ENCODE data around the gene CHEK2. TPM values are rescaled to one million over a fixed set of nuclear protein-coding genes. Genes with fewer than 3 reads are reported as not detected.

Gene CHEK2
- total RNA-seq (1 to 10 TPM; 5.1 to 10.0 (median 7.1) TPM), total RNA-seq (1.5 to 10.0 (median 6.0) reads per million in 29 experiments)
- total RNA-seq (2013), result 6.9 TPM

DNA sequence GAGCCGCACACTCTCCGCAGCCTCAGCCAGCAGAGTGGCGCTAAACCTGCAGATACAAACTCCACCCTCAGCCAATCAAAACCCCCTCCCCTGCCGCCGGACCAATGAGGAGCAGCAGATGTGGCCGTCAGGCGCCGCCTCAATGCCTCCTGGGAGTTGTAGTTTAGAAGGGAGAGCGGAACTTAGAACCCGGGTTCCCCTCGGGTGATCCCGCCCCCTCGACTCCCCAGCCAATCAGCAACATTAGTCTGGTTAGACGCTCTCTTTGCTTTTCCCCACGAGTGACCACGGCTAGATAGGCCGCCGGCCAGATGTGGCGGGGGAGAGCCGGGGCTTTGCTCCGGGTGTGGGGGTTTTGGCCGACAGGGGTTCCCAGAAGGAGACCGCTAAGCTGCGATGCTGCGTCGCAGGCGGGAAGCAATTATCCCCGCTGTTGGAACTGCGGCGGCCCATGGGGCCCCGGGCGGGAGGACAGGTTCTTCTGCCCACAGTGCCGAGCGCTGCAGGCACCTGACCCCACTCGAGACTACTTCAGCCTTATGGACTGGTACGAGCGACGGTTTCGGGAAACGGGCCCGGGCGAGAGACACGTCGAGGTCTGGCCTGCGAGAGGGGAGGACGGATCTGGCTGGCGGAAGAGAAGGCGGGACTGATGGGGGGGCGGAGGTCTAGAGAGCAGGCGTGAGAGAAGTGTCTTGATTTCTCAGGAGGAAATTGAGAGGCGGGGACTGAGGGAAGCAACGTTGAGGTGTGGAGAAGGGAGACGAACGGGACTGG lies at the start of gene CHEK2, which contains the start of gene HSCB:
Gene CHEK2, minus strand, starts transcription at position 36 of the 777 bp plus-strand sequence. CDS start 7,099 bp downstream, outside the sequence.
Gene HSCB, plus strand, starts transcription at position 255 of the 777 bp plus-strand sequence. Its CDS starts 57 bp downstream, at position 312.
- H3K4me1 Mint-ChIP-seq, result peaks cover 26 to 39% (median 29%) of the 10 kb centered on the region in 3 donors
- Histone ChIP-seq H3K27me3 (replicated peaks in 1 of 2; ENCODE audit: control insufficient read depth in 2 of 2, extremely low read depth in 1 of 2, insufficient read depth in 2 of 2, low read length in 1 of 2) (no peaks in the 10 kb centered on the region), H3K4me3 (ENCODE audit: control insufficient read depth in 1 of 2, extremely low read depth in 1 of 2, low read length in 1 of 2) (peak within 1 kb of the TSS; percentile 93 to 95), H3K36me3 (ENCODE audit: control insufficient read depth in 2 of 2, extremely low read depth in 1 of 2, insufficient read depth in 1 of 2, low read length in 1 of 2) (peaks cover 7 to 22% of the 10 kb centered on the region in 2 donors), H3K27ac (ENCODE audit: low read length) (peak within 1 kb of the TSS; percentile 88), H3K9me3 (no peaks in the 10 kb centered on the region), H3K4me1 (ENCODE audit: control insufficient read depth in 1 of 2, extremely low read depth in 1 of 2, insufficient read depth in 2 of 2, low read length in 2 of 2) (peaks cover 8 to 18% of the 10 kb centered on the region in 2 experiments)
- H3K27me3 Mint-ChIP-seq, result no peaks in the 10 kb centered on the region
- WGBS (ENCODE audit: insufficient coverage), result under 1% methylated on average over 37 of the region's 54 CpGs
- ChIA-PET POLR2A (no interaction called here), CTCF (interaction anchor here (0.8 to 1.0 kb wide), 2 partner anchors 87 to 298 kb away, joined by 3 to 5 read pairs; no protein-coding TSS in a partner anchor)
- peak within 1 kb of the TSS; percentile 87 to 94 (median 93) for H3K4me3 Mint-ChIP-seq
- no peaks in the 10 kb centered on the region for H3K9me3 Mint-ChIP-seq
- peak within 1 kb of the TSS; percentile 93 to 94 for H3K27ac Mint-ChIP-seq
- peaks cover 11% of the 10 kb centered on the region for H3K36me3 Mint-ChIP-seq
- peak; percentile 88 to 99 (median 96) for DNase-seq
- peak; percentile 92 to 95 (median 94) for ATAC-seq (replicated peaks in 1 of 4)

- DNase-seq, result no peak
- CTCF ChIA-PET, result interaction anchor here (0.6 to 5.1 kb wide), 6 partner anchors 9 to 42 kb away, joined by 3 to 42 read pairs (median 6); partner anchors contain the start of gene XBP1 (in 1 of the 2)
- peak overlapping the region; percentile 8 for H3K27ac ChIP-seq (ENCODE audit: low read length)
- POLR2A ChIA-PET, result no interaction called here
- H3K9me3 ChIP-seq, result no peaks in the 10 kb centered on the region
- no peaks in the 10 kb centered on the region for H3K27me3 Mint-ChIP-seq
- peaks cover 40% of the 10 kb centered on the region for H3K36me3 Mint-ChIP-seq
- no peak for ATAC-seq (replicated peaks in 1 of 4)
- H3K36me3 ChIP-seq (ENCODE audit: control insufficient read depth in 2 of 2, extremely low read depth in 1 of 2, insufficient read depth in 1 of 2, low read length in 1 of 2), result peaks cover 10 to 39% of the 10 kb centered on the region in 2 donors
- peaks cover 55 to 62% (median 56%) of the 10 kb centered on the region in 3 donors for H3K4me1 Mint-ChIP-seq
- H3K4me3 Mint-ChIP-seq, result peak overlapping the region in 1 of 3 donors; percentile 55
- no peaks in the 10 kb centered on the region for H3K27me3 ChIP-seq (replicated peaks in 1 of 2; ENCODE audit: control insufficient read depth in 2 of 2, extremely low read depth in 1 of 2, insufficient read depth in 2 of 2, low read length in 1 of 2)
- no peaks in the 10 kb centered on the region for H3K9me3 Mint-ChIP-seq
- WGBS (ENCODE audit: insufficient coverage), result 100% methylated on average over 3 of the region's 5 CpGs
- peaks cover 6 to 41% of the 10 kb centered on the region in 2 experiments for H3K4me1 ChIP-seq (ENCODE audit: control insufficient read depth in 1 of 2, extremely low read depth in 1 of 2, insufficient read depth in 2 of 2, low read length in 2 of 2)
- H3K4me3 ChIP-seq (ENCODE audit: control insufficient read depth in 1 of 2, extremely low read depth in 1 of 2, low read length in 1 of 2), result no peak overlapping the region
- H3K27ac Mint-ChIP-seq, result peak overlapping the region; percentile 23 to 31
These were observed 49.5 kb upstream of the CHEK2 start for GRCh38 chr22:28791124-28791523.

GRCh38 chr22:28788601-28789000 lies 47.0 kb upstream of the CHEK2 start:
- Histone ChIP-seq H3K36me3 (ENCODE audit: control insufficient read depth in 2 of 2, extremely low read depth in 1 of 2, insufficient read depth in 1 of 2, low read length in 1 of 2) (peaks cover 5 to 36% of the 10 kb centered on the region in 2 donors), H3K9me3 (no peaks in the 10 kb centered on the region), H3K4me1 (ENCODE audit: control insufficient read depth in 1 of 2, extremely low read depth in 1 of 2, insufficient read depth in 2 of 2, low read length in 2 of 2) (peaks cover 6 to 31% of the 10 kb centered on the region in 2 experiments), H3K27me3 (replicated peaks in 1 of 2; ENCODE audit: control insufficient read depth in 2 of 2, extremely low read depth in 1 of 2, insufficient read depth in 2 of 2, low read length in 1 of 2) (no peaks in the 10 kb centered on the region), H3K27ac (ENCODE audit: low read length) (no peak overlapping the region), H3K4me3 (ENCODE audit: control insufficient read depth in 1 of 2, extremely low read depth in 1 of 2, low read length in 1 of 2) (no peak overlapping the region)
- Mint-ChIP-seq H3K36me3 (peaks cover 34% of the 10 kb centered on the region), H3K27me3 (no peaks in the 10 kb centered on the region), H3K4me1 (peaks cover 32 to 37% (median 34%) of the 10 kb centered on the region in 3 donors), H3K4me3 (no peak overlapping the region), H3K27ac (peak overlapping the region in 1 of 2 donors; percentile 55), H3K9me3 (no peaks in the 10 kb centered on the region)
- 67% methylated on average over 1 of the region's 3 CpGs for WGBS (ENCODE audit: insufficient coverage)
- ATAC-seq (replicated peaks in 1 of 4) (no peak), DNase-seq (no peak)
- CTCF ChIA-PET, result interaction anchor here (0.5 to 5.1 kb wide), 6 partner anchors 12 to 250 kb away, joined by 3 to 42 read pairs (median 4); no protein-coding TSS in a partner anchor
- POLR2A ChIA-PET, result interaction anchor here in 1 of 2 donors (0.5 kb wide), 1 partner anchor 20 kb away, joined by 4 read pairs; no protein-coding TSS in a partner anchor

DNA sequence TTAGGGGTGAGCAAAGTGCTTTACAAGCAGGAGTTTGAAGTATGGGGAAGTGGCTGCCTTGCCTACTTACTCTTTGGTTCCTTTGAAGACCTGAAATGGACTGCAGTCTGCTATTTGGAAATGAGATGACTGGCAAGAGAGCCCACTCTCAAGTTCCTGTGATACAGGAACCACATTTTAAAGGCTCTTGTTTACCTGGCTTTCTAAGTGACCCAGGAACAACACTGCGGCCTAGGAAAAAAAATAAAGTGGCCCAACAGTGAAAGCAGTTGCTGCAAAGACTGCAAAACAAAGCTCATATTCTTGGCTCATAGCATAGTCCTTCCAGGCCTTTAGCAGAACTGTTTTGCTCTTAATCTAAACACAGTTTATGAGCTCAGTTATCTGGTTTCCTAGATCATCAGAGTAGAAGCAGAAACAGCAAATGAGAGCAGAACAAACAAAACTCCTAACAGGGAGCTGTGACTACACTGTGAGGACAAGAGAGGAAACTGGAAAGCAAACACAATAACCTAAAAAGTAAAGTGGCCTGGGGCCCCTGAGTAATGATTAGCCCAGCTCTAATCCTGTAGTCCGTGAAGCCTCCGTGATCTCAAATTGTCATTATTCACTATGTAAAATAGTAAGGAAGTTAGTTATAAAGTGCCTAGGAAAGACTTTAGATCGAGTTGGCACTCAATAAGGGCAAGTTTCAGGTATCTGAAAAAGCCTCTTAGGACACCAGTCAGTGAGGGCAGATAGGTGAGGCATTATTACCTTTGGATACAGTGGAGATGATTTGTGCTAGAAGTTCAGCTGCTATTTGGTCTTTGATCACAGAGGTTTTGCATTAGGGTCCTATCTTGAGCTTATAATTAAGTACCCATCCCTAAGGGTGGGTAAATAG lies 42.4 kb upstream of the CHEK2 start:
- POLR2A ChIA-PET, result interaction anchor here (0.7 to 0.9 kb wide), 3 partner anchors 11 to 13 kb away, joined by 3 read pairs; partner anchors contain the start of gene CCDC117 (in 1 of the 2)
- Histone ChIP-seq H3K36me3 (ENCODE audit: control insufficient read depth in 2 of 2, extremely low read depth in 1 of 2, insufficient read depth in 1 of 2, low read length in 1 of 2) (peaks cover 5 to 64% of the 10 kb centered on the region in 2 donors), H3K27ac (ENCODE audit: low read length) (no peak overlapping the region), H3K27me3 (replicated peaks in 1 of 2; ENCODE audit: control insufficient read depth in 2 of 2, extremely low read depth in 1 of 2, insufficient read depth in 2 of 2, low read length in 1 of 2) (no peaks in the 10 kb centered on the region), H3K9me3 (no peaks in the 10 kb centered on the region), H3K4me3 (ENCODE audit: control insufficient read depth in 1 of 2, extremely low read depth in 1 of 2, low read length in 1 of 2) (no peak overlapping the region), H3K4me1 (ENCODE audit: control insufficient read depth in 1 of 2, extremely low read depth in 1 of 2, insufficient read depth in 2 of 2, low read length in 2 of 2) (no peaks in the 10 kb centered on the region)
- 79% methylated on average over 2 of the region's 4 CpGs for WGBS (ENCODE audit: insufficient coverage)
- ATAC-seq (replicated peaks in 1 of 4) (no peak), DNase-seq (no peak)
- Mint-ChIP-seq H3K27me3 (no peaks in the 10 kb centered on the region), H3K36me3 (peaks cover 39% of the 10 kb centered on the region), H3K27ac (peak overlapping the region in 1 of 2 donors; percentile 34), H3K4me1 (peaks cover 0 to 20% (median 17%) of the 10 kb centered on the region in 3 donors), H3K9me3 (no peaks in the 10 kb centered on the region), H3K4me3 (no peak overlapping the region)
- CTCF ChIA-PET, result interaction anchor here (0.6 to 0.8 kb wide), 5 partner anchors 9 to 256 kb away, joined by 3 to 4 read pairs (median 3); partner anchors contain the start of gene CCDC117 (in 1 of the 2)

DNA sequence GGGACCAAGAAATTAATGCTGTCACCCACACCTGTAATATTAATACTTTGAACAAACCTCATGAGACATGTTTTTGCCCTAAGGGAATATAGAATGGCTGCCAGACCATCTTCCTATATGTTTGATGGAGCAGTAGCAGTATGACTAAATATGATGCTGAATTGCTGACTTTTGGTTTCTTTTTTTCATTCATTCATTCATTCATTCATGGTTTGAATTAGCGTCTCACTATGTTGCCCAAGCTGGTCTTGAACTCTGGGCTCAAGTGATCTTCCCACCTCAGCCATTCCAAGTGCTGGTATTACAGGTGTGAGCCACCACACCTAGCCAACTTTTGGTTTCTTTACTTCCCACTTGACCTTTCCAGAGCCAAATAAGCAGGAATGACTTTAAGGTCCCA lies 38.7 kb upstream of the CHEK2 start:
- peaks cover 3 to 17% of the 10 kb centered on the region in 2 experiments for H3K4me1 ChIP-seq (ENCODE audit: control insufficient read depth in 1 of 2, extremely low read depth in 1 of 2, insufficient read depth in 2 of 2, low read length in 2 of 2)
- 75% methylated on average over 1 of the region's 1 CpG for WGBS (ENCODE audit: insufficient coverage)
- ChIA-PET CTCF (interaction anchor here in 1 of 2 donors (0.6 kb wide), 1 partner anchor 7 kb away, joined by 3 read pairs; no protein-coding TSS in a partner anchor), POLR2A (no interaction called here)
- Mint-ChIP-seq H3K4me1 (peaks cover 21 to 42% (median 38%) of the 10 kb centered on the region in 3 donors), H3K27ac (no peak overlapping the region), H3K36me3 (peaks cover 24% of the 10 kb centered on the region), H3K9me3 (no peaks in the 10 kb centered on the region), H3K27me3 (no peaks in the 10 kb centered on the region), H3K4me3 (no peak overlapping the region)
- peaks cover 4 to 59% of the 10 kb centered on the region in 2 donors for H3K36me3 ChIP-seq (ENCODE audit: control insufficient read depth in 2 of 2, extremely low read depth in 1 of 2, insufficient read depth in 1 of 2, low read length in 1 of 2)
- no peak overlapping the region for H3K4me3 ChIP-seq (ENCODE audit: control insufficient read depth in 1 of 2, extremely low read depth in 1 of 2, low read length in 1 of 2)
- no peak overlapping the region for H3K27ac ChIP-seq (ENCODE audit: low read length)
- DNase-seq (no peak), ATAC-seq (replicated peaks in 1 of 4) (no peak)
- no peaks in the 10 kb centered on the region for H3K9me3 ChIP-seq
- no peaks in the 10 kb centered on the region for H3K27me3 ChIP-seq (replicated peaks in 1 of 2; ENCODE audit: control insufficient read depth in 2 of 2, extremely low read depth in 1 of 2, insufficient read depth in 2 of 2, low read length in 1 of 2)

Data from T-cell (primary cell).